ENCODE data around the gene SYPL2.

Gene SYPL2

DNA sequence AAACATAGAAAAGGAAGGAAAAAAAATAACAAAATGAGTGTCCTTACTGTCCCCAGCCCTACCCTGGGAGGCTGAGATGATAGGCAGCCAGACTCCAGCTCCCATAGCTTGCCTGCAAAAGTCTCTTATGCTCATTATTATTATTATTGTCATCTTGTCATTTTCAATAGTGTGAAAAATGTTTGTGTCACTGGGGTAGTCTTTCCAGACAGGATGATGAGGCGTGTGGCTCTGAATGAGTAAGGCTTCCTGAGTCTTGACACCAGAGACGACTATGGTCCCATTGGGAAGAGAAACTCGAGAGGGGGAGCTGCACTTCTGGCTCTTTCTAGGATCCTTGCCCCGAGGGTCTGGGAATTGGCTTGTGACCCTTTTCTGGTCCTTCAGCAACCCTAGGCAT lies 26.4 kb downstream of the SYPL2 start:
- no peak for ATAC-seq (ENCODE audit: insufficient read depth, low read depth)
- 0 out of 2 replicates have a peak overlapping the region, but pooled peaks have one; percentile 88 for H2AFZ ChIP-seq (ENCODE audit: low read depth, low read length)
- H3K27me3 ChIP-seq (ENCODE audit: insufficient read depth, low read length, poor library complexity): no peaks in the 10 kb centered on the region
- peaks cover 28% of the 10 kb centered on the region for H3K79me2 ChIP-seq (ENCODE audit: insufficient read depth, low read length)
- peaks cover 26% of the 10 kb centered on the region for H3K4me1 ChIP-seq (ENCODE audit: insufficient read depth, low read length)
- no peak for DNase-seq
- peaks cover 63% of the 10 kb centered on the region for H3K36me3 ChIP-seq (ENCODE audit: insufficient read depth, low read length)
- 0 out of 2 replicates have a peak overlapping the region, but pooled peaks have one; percentile 65 for H3K27ac ChIP-seq (ENCODE audit: low read length)
- H3K4me3 ChIP-seq (ENCODE audit: low read depth in 1 of 2, low read length in 2 of 2): no peak overlapping the region
- H3K9ac ChIP-seq (ENCODE audit: low read depth, low read length): no peak overlapping the region; the same call in 1 of the 2 replicates
- peaks cover 14% of the 10 kb centered on the region for H4K20me1 ChIP-seq (ENCODE audit: insufficient read depth, low read length)
- H3K4me2 ChIP-seq (ENCODE audit: insufficient read depth, low read length): 0 out of 2 replicates have a peak overlapping the region, but pooled peaks have one; percentile 76
- no peaks in the 10 kb centered on the region for H3K9me3 ChIP-seq (ENCODE audit: insufficient read depth, low read length, severe bottlenecking)
- TF ChIP-seq EZH2 (IDR thresholded peaks at IDR 0.05; ENCODE audit: borderline replicate concordance, low read depth, low read length, severe bottlenecking): no peak
- TF ChIP-seq, protein P1, sequence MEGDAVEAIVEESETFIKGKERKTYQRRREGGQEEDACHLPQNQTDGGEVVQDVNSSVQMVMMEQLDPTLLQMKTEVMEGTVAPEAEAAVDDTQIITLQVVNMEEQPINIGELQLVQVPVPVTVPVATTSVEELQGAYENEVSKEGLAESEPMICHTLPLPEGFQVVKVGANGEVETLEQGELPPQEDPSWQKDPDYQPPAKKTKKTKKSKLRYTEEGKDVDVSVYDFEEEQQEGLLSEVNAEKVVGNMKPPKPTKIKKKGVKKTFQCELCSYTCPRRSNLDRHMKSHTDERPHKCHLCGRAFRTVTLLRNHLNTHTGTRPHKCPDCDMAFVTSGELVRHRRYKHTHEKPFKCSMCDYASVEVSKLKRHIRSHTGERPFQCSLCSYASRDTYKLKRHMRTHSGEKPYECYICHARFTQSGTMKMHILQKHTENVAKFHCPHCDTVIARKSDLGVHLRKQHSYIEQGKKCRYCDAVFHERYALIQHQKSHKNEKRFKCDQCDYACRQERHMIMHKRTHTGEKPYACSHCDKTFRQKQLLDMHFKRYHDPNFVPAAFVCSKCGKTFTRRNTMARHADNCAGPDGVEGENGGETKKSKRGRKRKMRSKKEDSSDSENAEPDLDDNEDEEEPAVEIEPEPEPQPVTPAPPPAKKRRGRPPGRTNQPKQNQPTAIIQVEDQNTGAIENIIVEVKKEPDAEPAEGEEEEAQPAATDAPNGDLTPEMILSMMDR (IDR thresholded peaks at IDR 0.05; ENCODE audit: borderline replicate concordance, extremely low read depth, low read length, poor library complexity, severe bottlenecking): no peak

DNA sequence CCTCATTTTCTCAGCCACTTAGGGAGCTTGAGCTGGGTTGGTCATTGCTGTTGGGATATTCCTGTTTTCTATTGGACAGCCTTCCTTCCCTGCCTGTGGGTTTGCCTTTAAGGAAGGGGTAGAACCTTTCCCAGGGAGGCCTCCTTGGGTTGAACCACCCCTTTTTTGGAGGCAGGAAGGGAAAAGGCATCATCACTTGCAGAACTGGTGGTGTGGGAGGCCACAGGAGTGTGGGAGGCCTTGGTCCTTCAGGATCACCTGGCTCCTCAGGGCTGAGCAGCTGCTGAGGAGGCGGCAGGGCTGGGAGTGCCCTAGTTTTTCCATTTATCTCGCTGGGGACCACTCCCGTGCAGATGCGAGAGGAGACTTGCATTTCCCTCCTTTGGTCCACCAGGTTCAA lies 26.9 kb downstream of the SYPL2 start:
- DNase-seq (no peak), ATAC-seq (ENCODE audit: insufficient read depth, low read depth) (no peak)
- peak overlapping the region; percentile 76 for H3K4me2 ChIP-seq (ENCODE audit: insufficient read depth, low read length)
- H2AFZ ChIP-seq (ENCODE audit: low read depth, low read length): peak overlapping the region; percentile 88
- no peaks in the 10 kb centered on the region for H3K9me3 ChIP-seq (ENCODE audit: insufficient read depth, low read length, severe bottlenecking)
- H3K27ac ChIP-seq (ENCODE audit: low read length): peak overlapping the region; percentile 65
- peak overlapping the region; percentile 59 for H3K9ac ChIP-seq (ENCODE audit: low read depth, low read length)
- TF ChIP-seq, protein P1 (IDR thresholded peaks at IDR 0.05; ENCODE audit: borderline replicate concordance, extremely low read depth, low read length, poor library complexity, severe bottlenecking): no peak
- TF ChIP-seq EZH2 (IDR thresholded peaks at IDR 0.05; ENCODE audit: borderline replicate concordance, low read depth, low read length, severe bottlenecking): no peak
- H3K27me3 ChIP-seq (ENCODE audit: insufficient read depth, low read length, poor library complexity): no peaks in the 10 kb centered on the region
- peaks cover 26% of the 10 kb centered on the region for H3K4me1 ChIP-seq (ENCODE audit: insufficient read depth, low read length)
- peaks cover 29% of the 10 kb centered on the region for H3K79me2 ChIP-seq (ENCODE audit: insufficient read depth, low read length)
- H3K36me3 ChIP-seq (ENCODE audit: insufficient read depth, low read length): peaks cover 63% of the 10 kb centered on the region
- H4K20me1 ChIP-seq (ENCODE audit: insufficient read depth, low read length): peaks cover 14% of the 10 kb centered on the region
- peak overlapping the region in 1 of 2 experiments; percentile 74; a peak in 2 of 4 replicates for H3K4me3 ChIP-seq (ENCODE audit: low read depth in 1 of 2, low read length in 2 of 2)

DNA sequence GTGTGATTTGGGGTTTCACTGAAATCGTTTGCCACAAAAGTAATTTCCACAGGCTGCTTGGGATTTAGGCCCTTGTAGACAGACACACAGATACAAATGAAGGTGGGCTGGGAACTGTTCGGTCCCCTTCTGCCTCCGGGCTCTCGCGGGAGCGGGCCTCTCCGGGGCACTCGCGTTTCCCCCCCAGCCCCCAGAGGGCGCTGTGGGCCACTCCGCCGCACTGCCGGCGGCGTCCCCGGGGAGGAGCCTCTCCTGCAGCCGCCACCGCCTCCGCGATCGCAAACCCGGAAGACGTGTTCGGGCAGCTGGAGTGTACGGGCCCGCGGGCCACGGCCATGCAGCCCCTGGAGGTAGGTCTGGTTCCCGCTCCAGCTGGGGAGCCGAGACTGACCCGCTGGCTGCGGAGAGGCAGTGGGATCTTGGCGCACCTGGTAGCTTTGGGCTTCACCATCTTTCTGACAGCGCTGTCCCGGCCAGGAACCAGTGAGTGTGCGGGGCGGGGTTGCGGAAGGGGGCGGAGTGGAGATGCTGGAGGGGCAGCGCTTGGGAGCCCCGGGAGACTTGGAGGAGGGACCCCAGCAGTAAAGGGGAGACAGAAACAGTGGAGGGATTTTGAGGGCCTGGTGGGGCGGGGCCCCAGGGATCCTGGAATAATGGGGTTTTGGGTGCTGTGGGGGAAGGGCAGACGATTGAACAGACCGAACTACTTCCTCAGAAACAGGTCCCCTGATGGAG lies 27.6 kb downstream of the SYPL2 start, which contains the start of gene CYB561D1:
CYB561D1 (plus strand) TSS at position 290 of the 735 bp plus-strand sequence; CDS start at position 336, 46 bp downstream.
- Histone ChIP-seq H3K4me2 (ENCODE audit: insufficient read depth, low read length) (peak within 1 kb of the TSS; percentile 76), H3K36me3 (ENCODE audit: insufficient read depth, low read length) (peaks cover 64% of the 10 kb centered on the region), H3K9ac (ENCODE audit: low read depth, low read length) (peak within 1 kb of the TSS; percentile 59), H2AFZ (ENCODE audit: low read depth, low read length) (peak within 1 kb of the TSS; percentile 88), H3K27me3 (ENCODE audit: insufficient read depth, low read length, poor library complexity) (no peaks in the 10 kb centered on the region), H3K27ac (ENCODE audit: low read length) (peak within 1 kb of the TSS; percentile 79), H3K4me1 (ENCODE audit: insufficient read depth, low read length) (peaks cover 26% of the 10 kb centered on the region), H3K79me2 (ENCODE audit: insufficient read depth, low read length) (peaks cover 29% of the 10 kb centered on the region), H3K4me3 (ENCODE audit: low read depth in 1 of 2, low read length in 2 of 2) (peak within 1 kb of the TSS; percentile 65 to 74), H3K9me3 (ENCODE audit: insufficient read depth, low read length, severe bottlenecking) (no peaks in the 10 kb centered on the region), H4K20me1 (ENCODE audit: insufficient read depth, low read length) (peaks cover 14% of the 10 kb centered on the region)
- ATAC-seq (ENCODE audit: insufficient read depth, low read depth): peak; percentile 90
- DNase-seq: peak; percentile 92
- TF ChIP-seq, protein P1 (IDR thresholded peaks at IDR 0.05; ENCODE audit: borderline replicate concordance, extremely low read depth, low read length, poor library complexity, severe bottlenecking): peak; percentile 97
- TF ChIP-seq EZH2 (IDR thresholded peaks at IDR 0.05; ENCODE audit: borderline replicate concordance, low read depth, low read length, severe bottlenecking): no peak
